Esophagus squamous epithelium (tissue), 5 donors: ENCODE measurements around the gene KLF11. TPM values are rescaled to one million over a fixed set of nuclear protein-coding genes. Genes with fewer than 3 reads are reported as not detected.
A peak's percentile ranks its signal among the peaks of the same experiment; 100 is the strongest.
"Not testable (repeated sequence)": the region's sequence is repeated elsewhere in the genome, so short reads cannot be mapped to it uniquely, and the experiment has no call there.

Experiments
- DNase-seq: peaks from one replicate; lab custom pipeline; 2025; lab: John Stamatoyannopoulos, UW
- H3K27ac ChIP-seq, 4 donors: fragments of 200-600 bp; sonication (generic); one replicate each; pipeline ENCODE4 v1.5.1; 2016 to 2019; ENCODE audit warnings: mild to moderate bottlenecking in 1 of 4
- H3K27me3 ChIP-seq, 4 donors: fragments of 200-600 bp; sonication (generic); 1 replicate in 3 of 4; 2 replicates in 1 of 4; pipeline versions ENCODE4 v1.5.1 to v1.6.0; 2017 to 2021; ENCODE audit warnings: antibody characterized with exemption in 1 of 4
- H3K36me3 ChIP-seq, 3 donors: fragments of 200-600 bp; sonication (generic); one replicate each; pipeline ENCODE4 v1.5.1; 2016 to 2019
- H3K4me1 ChIP-seq, 3 donors: fragments of 200-600 bp; sonication (generic); one replicate each; pipeline ENCODE4 v1.5.1; 2017 to 2019
- H3K4me3 ChIP-seq, 4 donors: fragments of 200-600 bp; sonication (generic); 1 replicate in 3 of 4; 2 replicates in 1 of 4; pipeline ENCODE4 v1.5.1; 2016 to 2019; ENCODE audit warnings: mild to moderate bottlenecking in 2 of 4, moderate library complexity in 1 of 4
- H3K9me3 ChIP-seq, 3 donors: fragments of 200-600 bp; sonication (generic); one replicate each; pipeline ENCODE4 v1.5.1; 2016 to 2019
- POLR2A ChIP-seq, 4 donors: fragments of 450-650 bp; IDR thresholded peaks; one replicate each; pipeline ENCODE4 v1.6.1; 2017; ENCODE audit warnings: antibody characterized with exemption in 4 of 4, mild to moderate bottlenecking in 4 of 4, moderate library complexity in 3 of 4
- WGBS, 2 donors: methylation state at CpG; one replicate each; pipeline ENCODE4 v1.1.5; 2018; 5-methylcytosine and 5-hydroxymethylcytosine counted together
- intact Hi-C: fragments of 100-400 bp; cut with DNase I; formaldehyde crosslinking; loops from one replicate; pipeline ENCODE4 v1.15.0; 2022
- total RNA-seq, 4 donors: library from RNA; depleted of rRNA; stranded (reverse); fragments of >200 nt; gene quantifications; one replicate each; pipeline ENCODE4 v1.1.0, GENCODE V29; 2016
- TF ChIP-seq, protein P1 (sequence below), 6 experiments: fragments of 450-650 bp in 4 of 6; fragments of 200-600 bp in 2 of 6; sonication (generic) in 2 of 6; IDR thresholded peaks; one replicate each; pipeline ENCODE4 v1.5.1; 2016 to 2019; ENCODE audit warnings: antibody characterized with exemption in 6 of 6, mild to moderate bottlenecking in 4 of 6, moderate library complexity in 4 of 6
- donor health status: DM: yes; HTN: yes; CAD: no.

KLF11 gene
- total RNA-seq, 4 donors from 2014 or later: 2.2 to 13.2 (median 8.2) TPM

DNA sequence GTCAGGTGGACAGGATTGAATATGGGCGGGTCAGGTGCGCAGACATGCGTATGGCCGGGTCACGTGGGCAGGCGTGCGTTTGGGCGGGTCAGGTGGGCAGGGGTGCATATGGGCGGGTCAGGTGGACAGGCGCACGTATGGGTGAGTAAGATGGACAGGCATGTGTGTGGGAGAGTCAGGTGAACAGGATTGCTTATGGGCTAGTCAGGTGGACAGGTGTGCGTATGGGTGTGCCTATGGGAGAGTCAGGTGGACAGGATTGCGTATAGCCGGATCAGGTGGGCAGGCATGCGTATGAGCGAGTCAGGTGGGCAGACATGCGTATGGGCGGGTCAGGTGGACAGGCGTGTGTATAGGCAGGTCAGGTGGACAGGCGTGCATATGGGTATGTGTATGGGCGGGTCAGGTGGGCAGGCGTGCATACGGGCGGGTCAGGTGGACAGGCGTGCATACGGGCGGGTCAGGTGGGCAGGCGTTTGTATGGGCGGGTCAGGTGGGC, 30.3 kb upstream of the KLF11 start:
- WGBS, 2 donors: 78 to 89% methylated on average over 29 of the region's 29 CpGs
- DNase-seq: no peak

GRCh38 chr2:10013651-10014417, 29.5 kb upstream of the KLF11 start:
- H3K9me3 ChIP-seq, H3K4me3 ChIP-seq, H3K36me3 ChIP-seq, DNase-seq, H3K27me3 ChIP-seq, intact Hi-C loops: not testable (repeated sequence)
- Histone ChIP-seq H3K4me1 (peaks cover 5 to 22% (median 21%) of the 10 kb centered on the region in 3 donors), H3K27ac (peak overlapping the region in 1 of 4 donors; percentile 55)
- WGBS, 2 donors: 83 to 86% methylated on average over 43 of the region's 43 CpGs

More for the DNA sequence above, 30.3 kb upstream of the KLF11 start:
- Histone ChIP-seq H3K4me3 (no peak overlapping the region), H3K4me1 (peaks cover 5 to 24% (median 16%) of the 10 kb centered on the region in 3 donors), H3K9me3 (peaks cover 0 to 7% (median 0%) of the 10 kb centered on the region in 3 donors), H3K27me3 (no peaks in the 10 kb centered on the region), H3K36me3 (no peaks in the 10 kb centered on the region), H3K27ac (no peak overlapping the region)
- intact Hi-C loops: no loop called here
- TF ChIP-seq, protein P1, sequence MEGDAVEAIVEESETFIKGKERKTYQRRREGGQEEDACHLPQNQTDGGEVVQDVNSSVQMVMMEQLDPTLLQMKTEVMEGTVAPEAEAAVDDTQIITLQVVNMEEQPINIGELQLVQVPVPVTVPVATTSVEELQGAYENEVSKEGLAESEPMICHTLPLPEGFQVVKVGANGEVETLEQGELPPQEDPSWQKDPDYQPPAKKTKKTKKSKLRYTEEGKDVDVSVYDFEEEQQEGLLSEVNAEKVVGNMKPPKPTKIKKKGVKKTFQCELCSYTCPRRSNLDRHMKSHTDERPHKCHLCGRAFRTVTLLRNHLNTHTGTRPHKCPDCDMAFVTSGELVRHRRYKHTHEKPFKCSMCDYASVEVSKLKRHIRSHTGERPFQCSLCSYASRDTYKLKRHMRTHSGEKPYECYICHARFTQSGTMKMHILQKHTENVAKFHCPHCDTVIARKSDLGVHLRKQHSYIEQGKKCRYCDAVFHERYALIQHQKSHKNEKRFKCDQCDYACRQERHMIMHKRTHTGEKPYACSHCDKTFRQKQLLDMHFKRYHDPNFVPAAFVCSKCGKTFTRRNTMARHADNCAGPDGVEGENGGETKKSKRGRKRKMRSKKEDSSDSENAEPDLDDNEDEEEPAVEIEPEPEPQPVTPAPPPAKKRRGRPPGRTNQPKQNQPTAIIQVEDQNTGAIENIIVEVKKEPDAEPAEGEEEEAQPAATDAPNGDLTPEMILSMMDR (IDR thresholded peaks at IDR 0.05): no peak
- no peak for TF ChIP-seq POLR2A (IDR thresholded peaks at IDR 0.05)

GRCh38 chr2:10014418-10015190, 28.7 kb upstream of the KLF11 start:
- H3K4me1 ChIP-seq: peaks cover 5 to 22% (median 21%) of the 10 kb centered on the region in 3 donors
- no peak for DNase-seq
- H3K4me3 ChIP-seq: no peak overlapping the region
- intact Hi-C loops: no loop called here
- no peaks in the 10 kb centered on the region for H3K27me3 ChIP-seq
- H3K36me3 ChIP-seq: no peaks in the 10 kb centered on the region
- TF ChIP-seq, protein P1 (IDR thresholded peaks at IDR 0.05): no peak
- H3K9me3 ChIP-seq: peaks cover 0 to 7% (median 0%) of the 10 kb centered on the region in 3 donors
- peak overlapping the region in 3 of 4 donors; percentile 37 to 55 (median 39) for H3K27ac ChIP-seq
- WGBS, 2 donors: 55 to 69% methylated on average over 42 of the region's 42 CpGs

- H3K9me3 ChIP-seq, H3K4me3 ChIP-seq, H3K27ac ChIP-seq, H3K36me3 ChIP-seq, intact Hi-C loops, DNase-seq, H3K27me3 ChIP-seq: not testable (repeated sequence)
- 90 to 91% methylated on average over 40 to 41 of the region's 44 CpGs for WGBS, 2 donors
- H3K4me1 ChIP-seq: peaks cover under 1 to 14% (median 14%) of the 10 kb centered on the region in 3 donors
Observed at GRCh38 chr2:10015376-10015989, 27.9 kb upstream of the KLF11 start.

DNA sequence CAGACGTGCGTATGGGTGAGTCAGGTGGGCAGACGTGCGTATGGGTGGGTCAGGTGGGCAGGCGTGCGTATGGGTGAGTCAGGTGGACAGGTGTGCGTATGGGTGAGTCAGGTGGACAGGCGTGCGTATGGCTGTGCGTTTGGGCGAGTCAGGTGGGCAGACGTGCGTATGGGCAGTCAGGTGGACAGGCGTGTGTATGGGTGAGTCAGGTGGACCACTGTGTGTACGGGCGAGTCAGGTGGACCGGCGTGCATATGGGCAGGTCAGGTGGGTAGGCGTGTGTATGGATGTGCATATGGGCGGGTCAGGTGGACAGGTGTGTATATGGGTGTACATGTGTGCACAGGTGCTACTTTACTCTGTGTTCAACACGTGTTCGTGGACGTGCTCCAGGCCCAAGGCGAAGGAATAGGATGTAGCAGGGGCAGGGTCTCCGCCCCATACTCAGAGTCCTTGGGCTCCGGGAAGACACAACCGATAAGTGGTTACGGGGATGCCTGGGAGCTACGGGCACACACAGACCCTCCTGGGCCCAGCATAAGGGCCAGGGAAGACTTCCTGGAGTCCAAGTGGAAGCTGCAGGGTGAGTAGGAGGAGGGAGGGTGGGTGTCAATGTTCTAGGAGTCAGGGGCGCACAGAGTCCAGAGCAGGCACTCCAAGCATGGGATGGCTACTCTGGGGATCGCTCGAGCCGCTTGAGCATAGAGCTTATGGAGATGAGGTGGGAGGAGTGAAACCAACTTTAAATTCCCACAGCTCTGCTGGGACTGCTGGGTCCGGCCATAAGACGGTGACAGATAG, 27.1 kb upstream of the KLF11 start:
- WGBS, 2 donors: 80 to 89% methylated on average over 30 to 31 of the region's 35 CpGs
- no peak for DNase-seq
- no peaks in the 10 kb centered on the region for H3K27me3 ChIP-seq

More for the DNA sequence above, 27.1 kb upstream of the KLF11 start:
- Histone ChIP-seq H3K27ac (no peak overlapping the region), H3K9me3 (peaks cover 0 to 7% (median 0%) of the 10 kb centered on the region in 3 donors), H3K4me1 (peaks cover 0 to 14% (median 12%) of the 10 kb centered on the region in 3 donors), H3K4me3 (no peak overlapping the region), H3K36me3 (no peaks in the 10 kb centered on the region)
- intact Hi-C loops: no loop called here
- no peak for TF ChIP-seq POLR2A (IDR thresholded peaks at IDR 0.05)
- TF ChIP-seq, protein P1 (IDR thresholded peaks at IDR 0.05): no peak
